Middle frontal gyrus (tissue), 1 donor: ENCODE results near the gene PCDHGA12.
"Not testable (repeated sequence)": the region's sequence is repeated elsewhere in the genome, so short reads cannot be mapped to it uniquely, and the experiment has no call there.

Experiments
- DNase-seq: peaks from one replicate; pipeline ENCODE4 v3.0.0-alpha.2; 2015; ENCODE audit warnings: low spot score; ENCODE audit errors: extremely low spot score

Gene PCDHGA12

GRCh38 chr5:141430332-141431113 lies at the start of gene PCDHGA12:
Gene PCDHGA12 (plus strand): TSS chr5:141430507. CDS start chr5:141430760, 253 bp downstream.
- DNase-seq, result no peak

GRCh38 chr5:141382469-141383294 lies 47.6 kb upstream of the PCDHGA12 start, which contains the start of gene PCDHGA7:
Gene PCDHGA7 (plus strand): TSS chr5:141382742. CDS start chr5:141382900, 158 bp downstream.
- DNase-seq, result no peak

GRCh38 chr5:141383345-141383744 lies 47.0 kb upstream of the PCDHGA12 start:
- no peak for DNase-seq

GRCh38 chr5:141384471-141385267 lies 45.6 kb upstream of the PCDHGA12 start:
- no peak for DNase-seq

- not testable (repeated sequence) for DNase-seq
Measured at GRCh38 chr5:141387557-141388311, 42.6 kb upstream of the PCDHGA12 start, which contains the start of gene PCDHGB4. Gene PCDHGB4 (plus strand): TSS chr5:141387698. CDS start chr5:141387885, 187 bp downstream.

GRCh38 chr5:141388661-141389060 lies 41.6 kb upstream of the PCDHGA12 start:
- DNase-seq, result no peak

GRCh38 chr5:141389153-141390042 lies 40.9 kb upstream of the PCDHGA12 start:
- no peak for DNase-seq

GRCh38 chr5:141392429-141393198 lies 37.7 kb upstream of the PCDHGA12 start, which contains the start of gene PCDHGA8:
Gene PCDHGA8 (plus strand): TSS chr5:141392633. CDS start chr5:141392814, 181 bp downstream.
- no peak for DNase-seq

- DNase-seq, result no peak
Measured at GRCh38 chr5:141393267-141393666, 37.0 kb upstream of the PCDHGA12 start.

GRCh38 chr5:141394401-141395187 lies 35.7 kb upstream of the PCDHGA12 start:
- not testable (repeated sequence) for DNase-seq

GRCh38 chr5:141397756-141398551 lies 32.4 kb upstream of the PCDHGA12 start, which contains the start of gene PCDHGB5:
Gene PCDHGB5 (plus strand): TSS chr5:141397947. CDS start chr5:141398128, 181 bp downstream.
- not testable (repeated sequence) for DNase-seq

GRCh38 chr5:141398608-141399007 lies 31.7 kb upstream of the PCDHGA12 start:
- no peak for DNase-seq

- DNase-seq, result no peak
Measured at GRCh38 chr5:141399555-141400258, 30.6 kb upstream of the PCDHGA12 start.

- no peak for DNase-seq
Measured at GRCh38 chr5:141402553-141403243, 27.6 kb upstream of the PCDHGA12 start, which contains the start of gene PCDHGA9. Gene PCDHGA9 (plus strand): TSS chr5:141402778. CDS start chr5:141402953, 175 bp downstream.

- DNase-seq, result no peak
Measured at GRCh38 chr5:141403387-141403786, 26.9 kb upstream of the PCDHGA12 start.
